ENCODE data around the gene ARGLU1. TPM values are rescaled to one million over a fixed set of nuclear protein-coding genes. Genes with fewer than 3 reads are reported as not detected.

Gene ARGLU1
- total RNA-seq, 1 donor from 2014 or later: 112 TPM

DNA sequence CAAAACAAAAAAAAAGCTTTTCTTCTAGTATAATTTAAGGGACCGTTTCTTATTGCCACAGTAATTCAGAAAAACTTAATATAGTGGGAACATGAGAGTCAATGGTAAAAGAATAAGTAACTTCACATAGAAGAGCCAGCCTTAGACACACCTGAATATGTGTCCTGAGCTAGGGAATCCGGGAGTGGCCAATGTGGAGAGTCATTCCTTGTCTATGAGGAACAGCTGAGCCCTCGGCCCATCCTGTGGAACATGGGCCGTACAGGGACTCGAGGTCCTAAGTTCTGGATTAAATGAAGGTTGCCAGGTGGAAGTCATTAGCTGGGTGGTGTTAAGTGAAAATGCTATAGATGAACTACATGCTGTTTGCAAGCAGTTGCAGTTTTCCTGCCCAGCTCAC, 64.7 kb downstream of the ARGLU1 start:
- Mint-ChIP-seq H3K9me3 (no peaks in the 10 kb centered on the region), H3K4me3 (no peak overlapping the region), H3K27ac (no peak overlapping the region), H3K27me3 (peaks cover 17% of the 10 kb centered on the region), H3K4me1 (peaks cover 4% of the 10 kb centered on the region), H3K36me3 (ENCODE audit: low read depth) (no peaks in the 10 kb centered on the region)
- POLR2A ChIA-PET: no interaction called here
- CTCF ChIA-PET: interaction anchor here (0.8 kb wide), 1 partner anchor 33 kb away, joined by 3 read pairs; no protein-coding TSS in a partner anchor
- DNase-seq: no peak
- intact Hi-C loops (cut with micrococcal nuclease): no loop called here
- TF ChIP-seq, protein P1, sequence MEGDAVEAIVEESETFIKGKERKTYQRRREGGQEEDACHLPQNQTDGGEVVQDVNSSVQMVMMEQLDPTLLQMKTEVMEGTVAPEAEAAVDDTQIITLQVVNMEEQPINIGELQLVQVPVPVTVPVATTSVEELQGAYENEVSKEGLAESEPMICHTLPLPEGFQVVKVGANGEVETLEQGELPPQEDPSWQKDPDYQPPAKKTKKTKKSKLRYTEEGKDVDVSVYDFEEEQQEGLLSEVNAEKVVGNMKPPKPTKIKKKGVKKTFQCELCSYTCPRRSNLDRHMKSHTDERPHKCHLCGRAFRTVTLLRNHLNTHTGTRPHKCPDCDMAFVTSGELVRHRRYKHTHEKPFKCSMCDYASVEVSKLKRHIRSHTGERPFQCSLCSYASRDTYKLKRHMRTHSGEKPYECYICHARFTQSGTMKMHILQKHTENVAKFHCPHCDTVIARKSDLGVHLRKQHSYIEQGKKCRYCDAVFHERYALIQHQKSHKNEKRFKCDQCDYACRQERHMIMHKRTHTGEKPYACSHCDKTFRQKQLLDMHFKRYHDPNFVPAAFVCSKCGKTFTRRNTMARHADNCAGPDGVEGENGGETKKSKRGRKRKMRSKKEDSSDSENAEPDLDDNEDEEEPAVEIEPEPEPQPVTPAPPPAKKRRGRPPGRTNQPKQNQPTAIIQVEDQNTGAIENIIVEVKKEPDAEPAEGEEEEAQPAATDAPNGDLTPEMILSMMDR (IDR thresholded peaks at IDR 0.05): no peak
- ATAC-seq (ENCODE audit: low read depth): no peak

DNA sequence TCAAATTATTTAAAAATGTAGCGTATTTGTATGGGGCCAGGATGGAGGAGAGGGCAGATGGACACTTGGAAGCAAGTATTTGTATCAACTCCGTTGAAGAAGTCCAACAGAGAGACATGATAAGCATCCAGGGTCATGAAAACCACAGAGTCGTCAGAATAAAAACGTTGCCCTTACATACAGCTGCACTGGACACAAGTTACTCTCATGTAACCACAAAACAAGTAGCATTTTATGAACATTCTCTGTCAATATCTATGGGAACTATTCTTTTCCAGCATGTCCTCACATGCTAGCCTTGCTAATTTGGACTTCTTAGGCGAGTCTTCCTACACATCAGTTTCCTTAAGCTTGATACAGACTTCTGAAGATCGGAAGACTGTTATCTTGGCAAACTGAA, 67.5 kb downstream of the ARGLU1 start:
- Mint-ChIP-seq H3K4me3 (no peak overlapping the region), H3K27ac (no peak overlapping the region), H3K9me3 (no peaks in the 10 kb centered on the region), H3K27me3 (peaks cover 36% of the 10 kb centered on the region), H3K4me1 (peaks cover 4% of the 10 kb centered on the region), H3K36me3 (ENCODE audit: low read depth) (no peaks in the 10 kb centered on the region)
- ChIA-PET POLR2A (no interaction called here), CTCF (no interaction called here)
- ATAC-seq (ENCODE audit: low read depth) (no peak), DNase-seq (no peak)
- TF ChIP-seq, protein P1 (IDR thresholded peaks at IDR 0.05): no peak
- intact Hi-C loops (cut with micrococcal nuclease): no loop called here

DNA sequence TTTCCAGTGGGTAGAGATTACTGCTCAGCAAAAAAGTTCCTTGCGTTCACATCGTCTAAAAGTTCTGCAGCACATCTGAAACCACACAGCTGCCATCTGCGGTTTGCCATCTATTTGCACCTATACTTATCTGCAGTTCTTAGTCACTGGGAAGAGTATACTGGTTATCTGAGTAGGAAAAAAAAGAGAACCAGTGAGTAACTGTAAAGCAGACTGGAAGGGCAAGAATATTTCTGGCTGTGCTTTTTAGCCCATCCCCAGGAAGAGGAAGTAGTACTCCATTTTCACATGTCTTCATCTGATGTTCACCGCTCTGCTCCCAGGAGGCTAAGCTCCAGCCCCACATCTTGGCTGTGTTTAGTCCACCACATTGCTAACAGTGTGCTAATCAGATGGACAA, 68.0 kb downstream of the ARGLU1 start:
- CTCF ChIA-PET: no interaction called here
- H3K4me3 Mint-ChIP-seq: no peak overlapping the region
- intact Hi-C loops (cut with micrococcal nuclease): no loop called here
- POLR2A ChIA-PET: no interaction called here
- H3K27me3 Mint-ChIP-seq: peaks cover 37% of the 10 kb centered on the region
- TF ChIP-seq, protein P1 (IDR thresholded peaks at IDR 0.05): no peak
- no peaks in the 10 kb centered on the region for H3K36me3 Mint-ChIP-seq (ENCODE audit: low read depth)
- DNase-seq (no peak), ATAC-seq (ENCODE audit: low read depth) (no peak)
- peaks cover 4% of the 10 kb centered on the region for H3K4me1 Mint-ChIP-seq
- no peaks in the 10 kb centered on the region for H3K9me3 Mint-ChIP-seq
- H3K27ac Mint-ChIP-seq: no peak overlapping the region

DNA sequence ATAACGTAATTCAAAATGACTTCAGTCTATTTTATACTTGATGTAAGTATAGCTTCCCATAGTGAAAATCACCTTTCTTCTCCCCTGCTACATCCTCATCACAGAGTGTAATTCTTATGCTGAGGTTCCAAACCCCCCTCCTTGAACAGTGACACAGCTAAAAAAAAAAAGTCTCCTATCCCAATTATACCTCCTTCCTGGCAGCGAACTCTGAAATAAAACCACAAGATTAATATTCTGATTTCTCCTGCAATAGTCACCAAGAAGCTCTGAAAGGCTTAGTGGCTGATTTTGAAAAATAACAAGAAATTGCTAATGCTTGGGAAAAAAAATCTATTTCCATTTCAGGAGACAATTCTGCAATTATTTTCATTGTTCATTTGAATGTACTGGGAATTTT, 68.8 kb downstream of the ARGLU1 start:
- ChIA-PET POLR2A (no interaction called here), CTCF (no interaction called here)
- Mint-ChIP-seq H3K4me1 (peaks cover 4% of the 10 kb centered on the region), H3K27me3 (peaks cover 40% of the 10 kb centered on the region), H3K36me3 (ENCODE audit: low read depth) (no peaks in the 10 kb centered on the region), H3K27ac (no peak overlapping the region), H3K9me3 (no peaks in the 10 kb centered on the region), H3K4me3 (no peak overlapping the region)
- intact Hi-C loops (cut with micrococcal nuclease): no loop called here
- DNase-seq (no peak), ATAC-seq (ENCODE audit: low read depth) (no peak)
- TF ChIP-seq, protein P1 (IDR thresholded peaks at IDR 0.05): no peak

DNA sequence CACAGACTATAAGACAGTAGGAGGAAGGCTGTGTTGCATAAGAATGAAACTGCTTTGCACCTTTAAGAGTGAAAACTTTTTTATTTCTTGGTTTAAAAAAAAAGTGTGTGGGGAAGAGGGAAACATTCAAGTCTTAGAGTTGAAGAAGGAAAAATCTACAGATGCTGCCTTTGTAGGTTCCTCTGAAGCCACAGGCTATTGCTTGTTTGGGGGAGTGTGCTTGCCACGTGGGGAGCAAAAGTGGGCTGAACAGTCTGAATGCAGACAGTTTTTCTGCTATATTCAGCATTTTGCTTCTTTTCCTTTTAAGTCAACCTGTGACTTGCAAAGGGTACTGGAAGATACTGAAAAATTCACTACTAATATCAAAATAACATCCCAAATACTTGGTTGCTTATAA, 69.4 kb downstream of the ARGLU1 start:
- peaks cover 9% of the 10 kb centered on the region for H3K4me1 Mint-ChIP-seq
- TF ChIP-seq, protein P1 (IDR thresholded peaks at IDR 0.05): no peak
- H3K27me3 Mint-ChIP-seq: peaks cover 45% of the 10 kb centered on the region
- no peaks in the 10 kb centered on the region for H3K36me3 Mint-ChIP-seq (ENCODE audit: low read depth)
- intact Hi-C loops (cut with micrococcal nuclease): no loop called here
- CTCF ChIA-PET: no interaction called here
- no peak overlapping the region for H3K4me3 Mint-ChIP-seq
- DNase-seq (no peak), ATAC-seq (ENCODE audit: low read depth) (no peak)
- no peaks in the 10 kb centered on the region for H3K9me3 Mint-ChIP-seq
- POLR2A ChIA-PET: no interaction called here
- no peak overlapping the region for H3K27ac Mint-ChIP-seq

All from activated B cell treated with CpG ODN at 0.5 μM for 24 hours (primary cell).